ENCODE data around the gene PMS2.
"Not testable (repeated sequence)": the region's sequence is repeated elsewhere in the genome, so short reads cannot be mapped to it uniquely, and the experiment has no call there.

Gene PMS2

DNA sequence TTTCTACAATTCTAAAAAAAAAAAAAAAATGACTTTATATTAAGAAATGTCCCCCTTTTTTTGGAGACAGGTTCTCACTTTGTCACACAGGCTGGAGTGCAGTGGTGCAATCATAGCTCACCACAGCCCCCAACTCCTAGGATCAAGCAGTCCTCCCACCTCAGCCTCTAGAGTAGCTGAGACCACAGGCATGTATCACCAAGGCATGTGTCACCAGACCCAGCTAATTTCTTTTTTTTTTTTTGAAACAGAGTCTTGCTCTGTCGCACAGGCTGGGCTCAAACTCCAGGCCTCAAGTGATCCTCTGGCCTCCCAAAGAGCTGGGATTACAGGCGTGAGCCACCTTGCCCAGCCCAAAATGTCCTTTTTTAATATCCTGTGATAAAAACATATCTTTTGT lies 84.7 kb downstream of the PMS2 start:
- DNase-seq (ENCODE audit: low read depth in 3 of 3), result not testable (repeated sequence)
